IPS-18c (cell line): ENCODE data around the gene GTF2H1.
"Not testable (repeated sequence)": the region's sequence is repeated elsewhere in the genome, so short reads cannot be mapped to it uniquely, and the experiment has no call there.

Source experiments
- H3K4me3 ChIP-seq: 2 replicates; pipeline ENCODE4 v1.7.0; 2013; ENCODE audit warnings: low read depth, mild to moderate bottlenecking, low read length, moderate library complexity; ENCODE audit not compliant: insufficient read depth
- H3K9me3 ChIP-seq: one replicate; pipeline ENCODE4 v1.6.1; 2013; ENCODE audit warnings: mild to moderate bottlenecking, low read length, moderate library complexity; ENCODE audit not compliant: control insufficient read depth, insufficient read depth

GTF2H1 gene

GRCh38 chr11:18313965-18314763 is 8.2 kb upstream of the GTF2H1 start:
- Histone ChIP-seq H3K9me3 (no peaks in the 10 kb centered on the region), H3K4me3 (no peak overlapping the region)

GRCh38 chr11:18314784-18315523 is 7.4 kb upstream of the GTF2H1 start:
- Histone ChIP-seq H3K9me3 (no peaks in the 10 kb centered on the region), H3K4me3 (no peak overlapping the region)

GRCh38 chr11:18315893-18316292 is 6.5 kb upstream of the GTF2H1 start:
- no peaks in the 10 kb centered on the region for H3K9me3 ChIP-seq
- no peak overlapping the region for H3K4me3 ChIP-seq

- H3K4me3 ChIP-seq = no peak overlapping the region
- H3K9me3 ChIP-seq = no peaks in the 10 kb centered on the region
Observed at GRCh38 chr11:18317551-18317950, 4.8 kb upstream of the GTF2H1 start.

- H3K9me3 ChIP-seq = no peaks in the 10 kb centered on the region
- no peak overlapping the region for H3K4me3 ChIP-seq
Observed at GRCh38 chr11:18319914-18320313, 2.5 kb upstream of the GTF2H1 start.

DNA sequence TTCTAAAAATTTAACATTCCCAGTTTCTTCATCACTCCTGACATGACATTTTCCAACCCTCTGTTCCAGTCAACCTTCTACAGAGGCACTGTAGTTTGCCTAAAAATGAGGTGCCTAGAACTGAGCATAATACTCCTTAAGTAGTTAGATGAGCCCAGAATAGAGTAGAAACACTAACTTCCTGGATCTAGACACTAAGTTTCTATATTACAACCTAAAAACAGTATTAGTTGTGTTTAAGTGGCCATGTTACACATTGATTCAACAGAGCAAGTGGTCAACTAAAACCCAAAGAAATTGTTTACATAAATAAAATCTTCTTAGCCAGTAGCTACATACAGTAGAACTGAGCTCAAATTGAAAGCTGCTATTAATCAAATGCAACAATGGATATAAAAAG is 1.8 kb upstream of the GTF2H1 start:
- H3K4me3 ChIP-seq = no peak overlapping the region

GRCh38 chr11:18321578-18321968 is 794 bp upstream of the GTF2H1 start:
- Histone ChIP-seq H3K9me3 (no peaks in the 10 kb centered on the region), H3K4me3 (peak overlapping the region; percentile 97)

More for the DNA sequence above, 1.8 kb upstream of the GTF2H1 start:
- H3K9me3 ChIP-seq = no peaks in the 10 kb centered on the region

DNA sequence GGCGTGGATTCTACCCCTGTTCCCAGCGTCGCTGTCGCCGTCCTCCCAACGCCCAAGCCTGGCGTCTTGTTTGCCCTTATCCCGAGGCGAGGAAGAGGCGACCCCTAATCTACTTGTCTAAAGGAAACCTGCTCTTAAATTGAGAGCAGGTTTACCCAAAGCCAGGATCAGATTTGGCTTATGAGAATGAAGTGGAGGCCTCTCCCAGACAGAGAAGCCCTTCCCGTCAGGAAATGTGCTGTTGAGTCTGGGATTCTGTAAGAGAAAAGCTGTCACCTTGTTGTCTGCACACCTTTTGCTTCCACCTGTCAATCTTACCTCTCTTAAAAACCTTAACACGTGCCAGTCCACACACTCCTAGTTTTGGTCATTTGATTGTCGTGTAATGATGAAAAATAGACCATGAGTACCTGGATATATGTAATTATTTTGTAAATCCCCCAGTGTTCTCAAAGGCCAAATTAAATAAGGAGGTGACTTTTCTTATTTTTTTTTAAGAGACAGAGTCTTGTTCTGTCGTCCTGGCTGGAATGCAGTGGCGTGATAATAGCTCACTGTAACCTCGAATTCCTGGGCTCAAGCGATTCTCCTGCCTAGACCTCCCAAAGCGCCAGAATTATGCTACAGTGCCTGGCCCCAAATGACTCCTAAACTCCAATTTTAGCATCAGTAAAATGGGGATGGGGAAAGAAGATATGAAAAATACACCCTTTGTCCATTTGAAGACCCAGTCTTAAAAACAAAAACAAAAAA is 627 bp downstream of the GTF2H1 start:
- peak overlapping the region; percentile 97 for H3K4me3 ChIP-seq
- no peaks in the 10 kb centered on the region for H3K9me3 ChIP-seq

DNA sequence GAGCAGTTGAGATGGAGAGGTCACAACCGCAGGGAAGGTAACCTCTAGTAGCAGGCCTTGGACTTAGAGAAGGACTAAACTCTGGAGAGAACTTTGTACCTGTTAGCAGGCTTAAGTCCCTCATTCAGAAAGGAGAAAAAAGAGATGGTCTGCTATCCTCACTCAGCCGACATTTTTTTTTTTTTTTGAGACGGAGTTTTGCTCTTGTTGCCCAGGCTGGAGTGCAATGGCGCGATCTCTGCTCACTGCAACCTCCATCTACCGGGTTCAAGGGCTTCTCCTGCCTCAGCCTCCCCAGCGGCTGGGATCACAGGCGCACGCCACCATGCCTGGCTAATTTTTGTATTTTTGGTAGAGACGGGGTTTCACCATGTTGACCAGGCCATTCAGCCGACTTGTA is 1.5 kb downstream of the GTF2H1 start:
- not testable (repeated sequence) for H3K9me3 ChIP-seq, H3K4me3 ChIP-seq

- no peak overlapping the region for H3K4me3 ChIP-seq
- no peaks in the 10 kb centered on the region for H3K9me3 ChIP-seq
Observed at GRCh38 chr11:18324381-18324780, 2.0 kb downstream of the GTF2H1 start.

GRCh38 chr11:18329196-18329870 is 7.0 kb downstream of the GTF2H1 start:
- H3K9me3 ChIP-seq = no peaks in the 10 kb centered on the region
- no peak overlapping the region for H3K4me3 ChIP-seq

- no peaks in the 10 kb centered on the region for H3K9me3 ChIP-seq
- no peak overlapping the region for H3K4me3 ChIP-seq
Observed at GRCh38 chr11:18330921-18331320, 8.6 kb downstream of the GTF2H1 start.

DNA sequence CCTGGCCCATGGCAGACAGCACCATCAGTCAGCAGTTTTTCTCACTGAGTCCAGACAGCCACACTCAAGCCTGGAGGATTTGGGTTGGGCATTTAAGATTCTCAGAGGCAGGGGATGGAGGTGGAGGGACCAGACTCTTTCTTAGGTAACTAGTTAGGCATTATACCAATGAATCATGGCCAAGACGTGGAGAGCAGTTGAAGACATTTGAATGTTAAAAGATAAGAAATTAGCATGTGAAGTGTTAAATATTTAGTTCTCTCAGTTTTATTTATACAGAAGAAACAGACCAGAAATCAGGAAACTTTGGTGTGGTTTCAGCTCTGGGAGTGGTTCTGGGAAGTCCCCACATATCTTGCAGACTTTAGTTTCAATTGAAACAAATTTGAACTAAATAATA is 9.9 kb downstream of the GTF2H1 start:
- Histone ChIP-seq H3K9me3 (no peaks in the 10 kb centered on the region), H3K4me3 (no peak overlapping the region)

GRCh38 chr11:18332891-18333290 is 10.5 kb downstream of the GTF2H1 start:
- Histone ChIP-seq H3K4me3 (no peak overlapping the region), H3K9me3 (no peaks in the 10 kb centered on the region)

GRCh38 chr11:18347471-18348125 is 25.2 kb downstream of the GTF2H1 start:
- H3K4me3 ChIP-seq = no peak overlapping the region

DNA sequence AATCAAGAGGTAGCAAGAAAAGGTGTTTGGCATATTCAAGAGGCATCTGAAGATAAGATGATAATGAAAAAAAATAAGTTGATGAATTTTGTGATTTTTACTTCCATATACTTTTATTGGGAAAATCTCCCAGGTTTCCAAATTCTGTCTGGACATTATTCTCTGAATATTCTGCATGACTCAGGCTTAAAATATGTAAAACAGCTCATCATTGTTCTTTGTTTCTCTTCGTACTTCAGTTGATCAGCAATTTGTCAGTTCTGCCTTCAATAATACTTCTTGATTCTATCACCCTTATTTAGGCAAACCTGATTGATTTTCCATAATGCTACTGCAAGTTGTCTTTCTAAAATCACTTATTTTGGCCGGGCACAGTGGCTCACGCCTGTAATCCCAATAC is 30.2 kb downstream of the GTF2H1 start:
- Histone ChIP-seq H3K4me3 (no peak overlapping the region), H3K9me3 (no peaks in the 10 kb centered on the region)

More at GRCh38 chr11:18347471-18348125, 25.2 kb downstream of the GTF2H1 start:
- no peaks in the 10 kb centered on the region for H3K9me3 ChIP-seq

DNA sequence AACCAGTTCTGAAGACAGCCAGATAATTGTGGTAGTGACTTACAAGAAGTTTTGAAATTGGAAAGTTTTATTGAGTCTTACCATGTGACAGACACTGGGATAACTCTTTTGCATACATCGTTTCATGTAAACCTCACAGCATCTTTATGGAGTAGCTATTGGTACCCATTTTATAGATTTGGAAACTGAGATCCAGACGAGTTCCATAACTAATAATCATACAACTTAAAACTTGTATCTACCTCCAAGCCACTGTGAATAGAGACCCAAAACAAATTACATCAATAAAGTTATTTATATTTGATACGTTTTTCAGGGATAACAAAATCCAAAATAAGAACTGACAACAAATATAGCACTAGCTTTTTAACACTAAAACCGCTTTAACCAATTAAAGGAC is 36.3 kb downstream of the GTF2H1 start:
- no peaks in the 10 kb centered on the region for H3K9me3 ChIP-seq

More for the DNA sequence above, 36.3 kb downstream of the GTF2H1 start:
- H3K4me3 ChIP-seq = no peak overlapping the region
